SK-N-SH (cell line): ENCODE results near the gene BLOC1S6. TPM values are rescaled to one million over a fixed set of nuclear protein-coding genes. Genes with fewer than 3 reads are reported as not detected.

Experiments
- CTCF ChIA-PET: fragments of 300-600, 350-600 bp; formaldehyde crosslinking; extraction: SDS; loops from one replicate; lab custom pipeline; 2021; lab: Yijun Ruan, JAX
- POLR2A ChIA-PET: fragments of 350-600 bp; sonication (Branson Sonifier 250); formaldehyde crosslinking; extraction: SDS; loops from one replicate; lab custom pipeline; 2020; ENCODE audit warnings: antibody characterized with exemption, inconsistent platforms; lab: Yijun Ruan, JAX
- DNase-seq: peaks from one replicate; pipeline ENCODE4 v3.0.0; 2012
- H2AFZ ChIP-seq: fragments of 200-600 bp; sonication (generic); 2 replicates; pipeline ENCODE4 v1.8.1; 2016; ENCODE audit warnings: antibody characterized with exemption, mild to moderate bottlenecking, low read depth
- H3F3A ChIP-seq: fragments of 200-600 bp; sonication (generic); replicated peaks from 2 replicates; pipeline ENCODE3; 2016; ENCODE audit warnings: antibody characterized with exemption, mild to moderate bottlenecking; ENCODE audit not compliant: insufficient read depth
- H3K27ac ChIP-seq, 2 experiments: fragments of 200-500 bp in 1 of 2; fragments of 200-600 bp in 1 of 2; sonication (Bioruptor generic) in 1 of 2; sonication (generic), shearing (Covaris generic) in 1 of 2; 2 replicates each; pipeline versions ENCODE4 v1.5.1 to v1.6.1; 2014 to 2016; ENCODE audit warnings: low read depth in 2 of 2, inconsistent platforms in 1 of 2, low read length in 1 of 2, mild to moderate bottlenecking in 1 of 2, mixed read lengths in 1 of 2
- H3K27me3 ChIP-seq: fragments of 200-600 bp; sonication (generic), shearing (Covaris generic); 2 replicates; pipeline ENCODE4 v1.6.1; 2016; ENCODE audit warnings: mixed run types; ENCODE audit not compliant: insufficient read depth
- H3K36me3 ChIP-seq, 2 experiments: fragments of 200-500 bp in 1 of 2; fragments of 200-600 bp in 1 of 2; sonication (Bioruptor generic) in 1 of 2; sonication (generic) in 1 of 2; replicated peaks in 1 of 2; 2 replicates each; pipeline versions ENCODE3 to v1.5.1; 2014 to 2016; ENCODE audit warnings: low read length in 1 of 2, mild to moderate bottlenecking in 1 of 2; ENCODE audit not compliant: insufficient read depth in 2 of 2, control insufficient read depth in 1 of 2
- H3K4me1 ChIP-seq, 2 experiments: fragments of 200-500 bp in 1 of 2; fragments of 200-600 bp in 1 of 2; sonication (Bioruptor generic) in 1 of 2; sonication (generic), shearing (Covaris generic) in 1 of 2; 2 replicates each; pipeline versions ENCODE4 v1.5.1 to v1.6.1; 2014 to 2016; ENCODE audit warnings: low read depth in 1 of 2, low read length in 1 of 2, mixed run types in 1 of 2; ENCODE audit not compliant: insufficient read depth in 2 of 2, control insufficient read depth in 1 of 2
- H3K4me2 ChIP-seq: fragments of 200-600 bp; sonication (generic), shearing (Covaris generic); 2 replicates; pipeline ENCODE4 v1.6.1; 2017; ENCODE audit warnings: mixed run types
- H3K4me3 ChIP-seq, 2 experiments: fragments of 200-500 bp in 1 of 2; fragments of 200-600 bp in 1 of 2; sonication (Bioruptor generic) in 1 of 2; sonication (generic), shearing (Covaris generic) in 1 of 2; 2 replicates each; pipeline versions ENCODE4 v1.5.1 to v1.8.1; 2014 to 2016; ENCODE audit warnings: low read depth in 2 of 2, inconsistent platforms in 1 of 2, low read length in 1 of 2, mild to moderate bottlenecking in 1 of 2, mixed read lengths in 1 of 2, moderate library complexity in 1 of 2
- H3K79me2 ChIP-seq: fragments of 200-600 bp; sonication (generic); 2 replicates; pipeline ENCODE4 v1.8.1; 2017; ENCODE audit warnings: mild to moderate bottlenecking; ENCODE audit not compliant: insufficient read depth
- H3K9ac ChIP-seq: fragments of 200-600 bp; sonication (generic); 2 replicates; pipeline ENCODE4 v1.6.1; 2017; ENCODE audit warnings: mixed run types
- H3K9me2 ChIP-seq: fragments of 200-600 bp; sonication (generic); 2 replicates; pipeline ENCODE4 v1.6.1; 2017; ENCODE audit warnings: mixed run types
- H3K9me3 ChIP-seq: fragments of 200-600 bp; sonication (generic); 2 replicates; pipeline ENCODE4 v1.6.1; 2017; ENCODE audit warnings: mixed run types, mild to moderate bottlenecking, moderate library complexity
- H4K20me1 ChIP-seq: fragments of 200-600 bp; sonication (generic); 2 replicates; pipeline ENCODE4 v1.6.1; 2017; ENCODE audit warnings: mild to moderate bottlenecking, mixed run types; ENCODE audit not compliant: insufficient read depth
- EP300 ChIP-seq, 2 experiments: IDR thresholded peaks; 2 replicates each; pipeline versions ENCODE4 v1.4.0 to v1.6.1; 2012; ENCODE audit warnings: borderline replicate concordance in 1 of 2, low read depth in 1 of 2, low read length in 1 of 2
- EZH2phosphoT487 ChIP-seq: fragments of 200-600 bp; sonication (generic); IDR thresholded peaks from 2 replicates; pipeline ENCODE4 v1.6.1; 2017; ENCODE audit warnings: low read depth, mixed run types, mild to moderate bottlenecking, antibody characterized with exemption, moderate library complexity, borderline replicate concordance
- FOXM1 ChIP-seq: IDR thresholded peaks from 2 replicates; pipeline ENCODE4 v1.4.0; 2012; ENCODE audit warnings: low read depth, mild to moderate bottlenecking
- JUND ChIP-seq: IDR thresholded peaks from 2 replicates; pipeline ENCODE4 v1.4.0; 2012
- MXI1 ChIP-seq: IDR thresholded peaks from 2 replicates; pipeline ENCODE4 v1.6.1; 2012; ENCODE audit warnings: mild to moderate bottlenecking, low read depth, low read length, improper control_type of control experiment
- NFIC ChIP-seq: IDR thresholded peaks from 2 replicates; pipeline ENCODE4 v1.4.0; 2012; ENCODE audit warnings: borderline replicate concordance
- RXRA ChIP-seq: IDR thresholded peaks from 2 replicates; pipeline ENCODE4 v1.4.0; 2012; ENCODE audit warnings: low read depth, mild to moderate bottlenecking, borderline replicate concordance
- TAF1 ChIP-seq: IDR thresholded peaks from 2 replicates; pipeline ENCODE4 v1.6.1; 2012; ENCODE audit warnings: low read depth, mild to moderate bottlenecking, low read length, moderate library complexity, borderline replicate concordance
- WGBS: methylation state at CpG from one replicate; pipeline ENCODE4 v1.1.6; 2017; ENCODE audit warnings: low lambda C conversion rate; 5-methylcytosine and 5-hydroxymethylcytosine counted together
- polyA plus RNA-seq, 3 experiments: library from polyadenylated mRNA; depleted of rRNA; stranded (reverse); fragments of >200 nt; gene quantifications; 2 replicates each; pipeline ENCODE4 v1.2.3, GENCODE V29; 2012
- TF ChIP-seq, protein P1 (sequence below): IDR thresholded peaks from 2 replicates; pipeline ENCODE4 v1.4.0; 2012; ENCODE audit warnings: low read depth
- TF ChIP-seq, protein P2 (sequence below): fragments of 150-350 bp; IDR thresholded peaks from 2 replicates; pipeline ENCODE4 v1.6.1; 2017; ENCODE audit warnings: antibody characterized with exemption, low read length, low read depth, borderline replicate concordance

The BLOC1S6 gene
- polyA plus RNA-seq, 1 of the 3 experiments (the other 2 are of a cell fraction) = 11.3 TPM

DNA sequence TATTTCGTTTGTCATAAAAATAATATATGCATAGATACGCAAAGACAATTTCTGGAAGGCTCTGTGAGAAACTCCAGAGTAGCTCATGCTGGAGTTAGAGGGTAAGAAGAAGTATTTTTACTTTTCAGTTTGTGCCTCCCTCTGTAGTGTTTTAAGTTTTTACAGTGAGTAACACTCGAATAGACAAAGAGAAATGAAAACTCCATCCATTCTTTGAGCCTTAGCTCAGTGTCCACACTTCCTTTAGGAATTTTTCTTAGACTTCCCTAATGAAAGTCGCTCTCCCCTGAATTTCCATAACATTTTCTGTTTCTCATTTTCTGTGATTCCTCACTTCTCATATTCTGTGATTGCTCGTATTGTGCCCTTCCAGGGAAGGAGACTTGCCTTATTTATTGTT, 2.1 kb downstream of the BLOC1S6 start:
- Histone ChIP-seq H3K4me1 (peaks cover 19 to 24% of the 10 kb centered on the region in 2 experiments; a peak in 3 of 4 replicates), H3K27ac (peak overlapping the region in 1 of 2 experiments; percentile 94; a peak in 2 of 4 replicates), H2AFZ (no peak overlapping the region), H3K36me3 (peaks cover 0 to 14% of the 10 kb centered on the region in 2 experiments), H3K79me2 (peaks cover 66% of the 10 kb centered on the region), H3K4me3 (peak overlapping the region; percentile 84 to 87; a peak in 3 of 4 replicates), H3K4me2 (peak overlapping the region; percentile 84), H3K27me3 (no peaks in the 10 kb centered on the region), H3K9me2 (no peaks in the 10 kb centered on the region), H3K9me3 (no peaks in the 10 kb centered on the region), H3F3A (peaks cover 10% of the 10 kb centered on the region), H3K9ac (peak overlapping the region; percentile 97), H4K20me1 (no peaks in the 10 kb centered on the region)
- POLR2A ChIA-PET = no interaction called here
- DNase-seq = no peak
- TF ChIP-seq NFIC (no peak), EP300 (IDR thresholded peaks at IDR 0.05; ENCODE audit: borderline replicate concordance in 1 of 2, low read depth in 1 of 2, low read length in 1 of 2) (no peak), FOXM1 (no peak)
- TF ChIP-seq, protein P1, sequence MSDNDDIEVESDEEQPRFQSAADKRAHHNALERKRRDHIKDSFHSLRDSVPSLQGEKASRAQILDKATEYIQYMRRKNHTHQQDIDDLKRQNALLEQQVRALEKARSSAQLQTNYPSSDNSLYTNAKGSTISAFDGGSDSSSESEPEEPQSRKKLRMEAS = no peak
- 70% methylated on average over 5 of the region's 5 CpGs for WGBS
- CTCF ChIA-PET = interaction anchor here (1.3 to 5.1 kb wide), 5 partner anchors 22 to 384 kb away, joined by 3 to 30 read pairs (median 5); no protein-coding TSS in a partner anchor

DNA sequence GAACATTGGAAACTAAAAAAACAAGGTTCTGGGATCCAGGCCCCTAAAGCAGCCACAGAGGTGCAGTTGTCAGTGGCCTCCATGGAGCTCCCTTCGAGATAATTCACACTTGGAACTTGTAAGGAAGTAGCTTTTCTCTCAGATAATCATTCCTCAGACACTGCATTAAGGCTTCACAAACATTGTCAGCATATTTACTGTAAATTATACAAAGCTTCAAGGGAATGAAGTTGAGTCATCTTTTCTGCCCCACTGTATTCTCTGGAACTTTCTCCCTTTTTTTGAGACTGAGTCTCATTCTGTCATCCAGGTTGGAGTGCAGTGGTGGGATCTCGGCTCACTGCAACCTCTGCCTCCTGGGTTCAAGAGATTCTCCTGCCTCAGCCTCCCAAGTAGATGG, 7.1 kb downstream of the BLOC1S6 start:
- no peak for DNase-seq
- TF ChIP-seq MXI1 (no peak), RXRA (no peak), JUND (no peak)
- TF ChIP-seq, protein P2, sequence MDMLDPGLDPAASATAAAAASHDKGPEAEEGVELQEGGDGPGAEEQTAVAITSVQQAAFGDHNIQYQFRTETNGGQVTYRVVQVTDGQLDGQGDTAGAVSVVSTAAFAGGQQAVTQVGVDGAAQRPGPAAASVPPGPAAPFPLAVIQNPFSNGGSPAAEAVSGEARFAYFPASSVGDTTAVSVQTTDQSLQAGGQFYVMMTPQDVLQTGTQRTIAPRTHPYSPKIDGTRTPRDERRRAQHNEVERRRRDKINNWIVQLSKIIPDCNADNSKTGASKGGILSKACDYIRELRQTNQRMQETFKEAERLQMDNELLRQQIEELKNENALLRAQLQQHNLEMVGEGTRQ = no peak
- H3K9ac ChIP-seq = no peak overlapping the region
- H3K9me2 ChIP-seq = no peaks in the 10 kb centered on the region
- H3K4me2 ChIP-seq = no peak overlapping the region
- 92% methylated on average over 2 of the region's 2 CpGs for WGBS
- H3K79me2 ChIP-seq = peaks cover 77% of the 10 kb centered on the region
- POLR2A ChIA-PET = no interaction called here
- no peaks in the 10 kb centered on the region for H3F3A ChIP-seq
- CTCF ChIA-PET = interaction anchor here (1.0 to 3.6 kb wide), 5 partner anchors 17 to 152 kb away, joined by 3 to 16 read pairs (median 5); no protein-coding TSS in a partner anchor
- H3K36me3 ChIP-seq = peaks cover 0 to 41% of the 10 kb centered on the region in 2 experiments
- no peaks in the 10 kb centered on the region for H3K9me3 ChIP-seq
- no peaks in the 10 kb centered on the region for H3K27me3 ChIP-seq
- H2AFZ ChIP-seq = no peak overlapping the region
- H3K4me1 ChIP-seq = peaks cover 7 to 9% of the 10 kb centered on the region in 2 experiments; a peak in 3 of 4 replicates
- no peak overlapping the region for H3K4me3 ChIP-seq
- no peaks in the 10 kb centered on the region for H4K20me1 ChIP-seq
- no peak overlapping the region for H3K27ac ChIP-seq

DNA sequence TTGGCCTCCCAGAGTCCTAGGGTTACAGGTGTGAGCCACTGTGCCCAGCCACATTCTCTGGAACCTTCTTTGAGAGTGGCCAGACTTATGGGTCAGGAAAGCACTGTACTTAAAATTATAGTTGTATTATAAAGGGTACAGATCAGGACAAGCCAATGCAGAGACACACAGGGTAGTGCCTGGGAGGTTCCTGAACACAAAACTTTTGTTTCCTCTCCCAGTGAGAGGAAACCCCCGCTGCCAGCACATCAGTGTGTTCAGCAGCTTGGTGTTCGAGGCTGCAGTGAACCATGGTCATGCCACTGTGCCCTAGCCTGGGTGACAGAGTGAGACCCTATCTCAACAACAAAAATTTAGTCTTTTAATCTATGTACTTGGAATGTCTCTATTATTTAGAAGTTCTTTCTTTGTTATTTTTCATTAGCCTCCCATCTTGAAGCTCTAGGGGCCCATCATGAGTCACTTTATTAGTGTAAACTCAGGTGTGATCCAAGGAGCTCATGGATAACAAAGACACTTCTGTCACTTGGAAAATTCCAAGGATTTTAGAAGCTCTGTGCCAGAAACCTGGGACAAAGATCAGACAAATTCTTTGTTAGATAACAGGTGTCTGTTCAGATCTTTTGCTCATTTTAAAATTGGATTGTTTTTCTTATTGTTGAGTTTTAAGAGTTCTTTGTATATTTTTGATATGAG, 7.8 kb downstream of the BLOC1S6 start:
- no peak for DNase-seq
- no peak overlapping the region for H3K4me3 ChIP-seq
- no peaks in the 10 kb centered on the region for H3K9me3 ChIP-seq
- WGBS = 100% methylated on average over 2 of the region's 2 CpGs
- H3K9ac ChIP-seq = no peak overlapping the region
- no peaks in the 10 kb centered on the region for H3K9me2 ChIP-seq
- H3K79me2 ChIP-seq = peaks cover 70% of the 10 kb centered on the region
- H3K36me3 ChIP-seq = peaks cover 0 to 41% of the 10 kb centered on the region in 2 experiments
- no peak overlapping the region for H2AFZ ChIP-seq
- H4K20me1 ChIP-seq = no peaks in the 10 kb centered on the region
- peaks cover under 1 to 6% of the 10 kb centered on the region in 2 experiments; a peak in 2 of 4 replicates for H3K4me1 ChIP-seq
- no peaks in the 10 kb centered on the region for H3F3A ChIP-seq
- no peak overlapping the region for H3K4me2 ChIP-seq
- no peaks in the 10 kb centered on the region for H3K27me3 ChIP-seq
- H3K27ac ChIP-seq = no peak overlapping the region
- CTCF ChIA-PET = interaction anchor here (0.9 to 3.6 kb wide), 5 partner anchors 16 to 138 kb away, joined by 3 to 16 read pairs (median 5); no protein-coding TSS in a partner anchor
- TF ChIP-seq EZH2phosphoT487 (no peak), TAF1 (no peak), NFIC (no peak)
- TF ChIP-seq, all 33 proteins: peak for 0
- POLR2A ChIA-PET = interaction anchor here (0.6 kb wide), 1 partner anchor 16 kb away, joined by 3 read pairs; no protein-coding TSS in a partner anchor
